Measurements from ENCODE around the gene ZCCHC17. TPM values are rescaled to one million over a fixed set of nuclear protein-coding genes. Genes with fewer than 3 reads are reported as not detected.

ZCCHC17 gene
- total RNA-seq, 1 donor = 30.4 TPM

DNA sequence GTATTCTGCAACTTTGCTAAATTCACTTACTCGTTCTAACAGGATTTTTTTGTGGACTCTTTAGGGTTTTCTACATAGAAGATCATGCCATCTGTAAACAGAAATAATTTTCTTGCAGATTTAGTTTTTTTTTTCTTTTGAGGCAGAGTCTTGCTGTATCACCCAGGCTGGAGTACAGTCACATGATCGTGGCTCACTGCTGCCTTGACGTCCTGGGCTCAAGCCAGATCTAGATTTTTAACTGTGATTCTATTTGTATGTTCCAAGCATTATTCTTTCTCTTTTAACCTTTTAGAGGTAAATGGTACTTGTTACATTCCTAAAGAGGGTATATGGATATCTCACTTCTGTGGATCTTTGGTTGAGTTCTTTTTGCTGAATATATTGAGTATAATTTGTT lies 57.5 kb downstream of the ZCCHC17 start:
- no peak overlapping the region for H3K27ac ChIP-seq (ENCODE audit: low read depth, low read length)
- no peaks in the 10 kb centered on the region for H3K9me3 ChIP-seq (ENCODE audit: low read depth, low read length)
- no peak overlapping the region for H3K4me2 ChIP-seq (ENCODE audit: insufficient read depth, low read length)
- H3K36me3 ChIP-seq (ENCODE audit: insufficient read depth, low read length) = peaks cover 15% of the 10 kb centered on the region
- no peak overlapping the region for H3K4me3 ChIP-seq (ENCODE audit: insufficient read depth, low read length)
- no peaks in the 10 kb centered on the region for H3K27me3 ChIP-seq (ENCODE audit: insufficient read depth, low read length)
- no peak overlapping the region for H2AFZ ChIP-seq (ENCODE audit: low read length)
- H3K79me2 ChIP-seq (ENCODE audit: insufficient read depth, low read length) = no peaks in the 10 kb centered on the region
- H3K4me1 ChIP-seq (ENCODE audit: insufficient read depth, low read length) = no peaks in the 10 kb centered on the region
- H4K20me1 ChIP-seq (ENCODE audit: insufficient read depth, low read length) = no peaks in the 10 kb centered on the region
- no peak for DNase-seq (ENCODE audit: insufficient read length, low spot score, missing footprints)
- TF ChIP-seq, protein P1, sequence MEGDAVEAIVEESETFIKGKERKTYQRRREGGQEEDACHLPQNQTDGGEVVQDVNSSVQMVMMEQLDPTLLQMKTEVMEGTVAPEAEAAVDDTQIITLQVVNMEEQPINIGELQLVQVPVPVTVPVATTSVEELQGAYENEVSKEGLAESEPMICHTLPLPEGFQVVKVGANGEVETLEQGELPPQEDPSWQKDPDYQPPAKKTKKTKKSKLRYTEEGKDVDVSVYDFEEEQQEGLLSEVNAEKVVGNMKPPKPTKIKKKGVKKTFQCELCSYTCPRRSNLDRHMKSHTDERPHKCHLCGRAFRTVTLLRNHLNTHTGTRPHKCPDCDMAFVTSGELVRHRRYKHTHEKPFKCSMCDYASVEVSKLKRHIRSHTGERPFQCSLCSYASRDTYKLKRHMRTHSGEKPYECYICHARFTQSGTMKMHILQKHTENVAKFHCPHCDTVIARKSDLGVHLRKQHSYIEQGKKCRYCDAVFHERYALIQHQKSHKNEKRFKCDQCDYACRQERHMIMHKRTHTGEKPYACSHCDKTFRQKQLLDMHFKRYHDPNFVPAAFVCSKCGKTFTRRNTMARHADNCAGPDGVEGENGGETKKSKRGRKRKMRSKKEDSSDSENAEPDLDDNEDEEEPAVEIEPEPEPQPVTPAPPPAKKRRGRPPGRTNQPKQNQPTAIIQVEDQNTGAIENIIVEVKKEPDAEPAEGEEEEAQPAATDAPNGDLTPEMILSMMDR (IDR thresholded peaks at IDR 0.05; ENCODE audit: extremely low read depth, low read depth, low read length) = no peak

DNA sequence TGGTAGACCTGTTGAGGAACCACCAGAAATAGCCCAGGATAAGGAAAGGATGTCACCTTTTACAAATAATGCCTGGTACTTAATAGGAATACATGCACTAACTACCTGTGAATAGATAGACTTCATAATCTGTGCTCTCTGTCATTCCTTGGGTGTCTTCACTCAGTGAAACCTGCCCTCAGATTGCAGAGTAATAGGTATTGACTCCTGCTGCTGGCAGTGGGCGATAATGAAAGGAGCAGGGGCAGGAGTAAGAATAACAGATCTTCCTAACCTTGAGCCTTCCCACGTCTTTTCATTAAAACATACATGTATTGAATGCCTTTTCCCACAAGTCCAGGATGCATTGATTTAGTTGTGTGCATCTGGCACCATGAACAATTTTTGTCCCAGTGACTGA lies 59.6 kb downstream of the ZCCHC17 start:
- H3K36me3 ChIP-seq (ENCODE audit: insufficient read depth, low read length) = peaks cover 20% of the 10 kb centered on the region

DNA sequence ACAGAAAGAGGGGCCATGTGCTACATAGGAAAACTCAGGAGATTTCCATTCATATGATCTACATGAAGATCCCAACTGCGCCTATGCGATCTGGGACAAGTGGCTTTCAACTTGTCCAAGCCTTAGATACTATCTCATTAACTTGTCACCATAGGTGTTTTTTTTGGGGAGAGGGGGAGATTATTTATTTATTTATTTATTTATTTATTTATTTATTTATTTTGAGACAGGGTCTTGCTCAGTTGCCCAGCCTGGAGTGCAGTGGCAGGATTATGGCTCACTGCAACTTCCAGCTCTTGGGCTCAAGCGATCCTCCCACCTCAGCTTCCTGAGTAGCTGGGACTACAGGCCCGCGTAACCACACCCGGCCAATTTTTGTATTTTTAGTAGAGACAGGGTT lies 64.8 kb downstream of the ZCCHC17 start:
- H3K36me3 ChIP-seq (ENCODE audit: insufficient read depth, low read length) = peaks cover 28% of the 10 kb centered on the region
- H3K4me1 ChIP-seq (ENCODE audit: insufficient read depth, low read length) = no peaks in the 10 kb centered on the region
- H3K9me3 ChIP-seq (ENCODE audit: low read depth, low read length) = no peaks in the 10 kb centered on the region
- peaks cover 3% of the 10 kb centered on the region for H4K20me1 ChIP-seq (ENCODE audit: insufficient read depth, low read length)
- H2AFZ ChIP-seq (ENCODE audit: low read length) = no peak overlapping the region
- H3K4me2 ChIP-seq (ENCODE audit: insufficient read depth, low read length) = no peak overlapping the region
- no peaks in the 10 kb centered on the region for H3K79me2 ChIP-seq (ENCODE audit: insufficient read depth, low read length)
- no peak overlapping the region for H3K4me3 ChIP-seq (ENCODE audit: insufficient read depth, low read length)
- TF ChIP-seq, protein P1 (IDR thresholded peaks at IDR 0.05; ENCODE audit: extremely low read depth, low read depth, low read length) = no peak
- no peaks in the 10 kb centered on the region for H3K27me3 ChIP-seq (ENCODE audit: insufficient read depth, low read length)
- H3K27ac ChIP-seq (ENCODE audit: low read depth, low read length) = no peak overlapping the region
- no peak for DNase-seq (ENCODE audit: insufficient read length, low spot score, missing footprints)

More for the DNA sequence above, 59.6 kb downstream of the ZCCHC17 start:
- Histone ChIP-seq H3K4me3 (ENCODE audit: insufficient read depth, low read length) (no peak overlapping the region), H3K4me1 (ENCODE audit: insufficient read depth, low read length) (no peaks in the 10 kb centered on the region), H3K79me2 (ENCODE audit: insufficient read depth, low read length) (no peaks in the 10 kb centered on the region), H4K20me1 (ENCODE audit: insufficient read depth, low read length) (no peaks in the 10 kb centered on the region), H3K9me3 (ENCODE audit: low read depth, low read length) (no peaks in the 10 kb centered on the region), H3K27me3 (ENCODE audit: insufficient read depth, low read length) (no peaks in the 10 kb centered on the region), H3K27ac (ENCODE audit: low read depth, low read length) (no peak overlapping the region), H2AFZ (ENCODE audit: low read length) (no peak overlapping the region), H3K4me2 (ENCODE audit: insufficient read depth, low read length) (no peak overlapping the region)
- no peak for DNase-seq (ENCODE audit: insufficient read length, low spot score, missing footprints)
- TF ChIP-seq, protein P1 (IDR thresholded peaks at IDR 0.05; ENCODE audit: extremely low read depth, low read depth, low read length) = no peak

DNA sequence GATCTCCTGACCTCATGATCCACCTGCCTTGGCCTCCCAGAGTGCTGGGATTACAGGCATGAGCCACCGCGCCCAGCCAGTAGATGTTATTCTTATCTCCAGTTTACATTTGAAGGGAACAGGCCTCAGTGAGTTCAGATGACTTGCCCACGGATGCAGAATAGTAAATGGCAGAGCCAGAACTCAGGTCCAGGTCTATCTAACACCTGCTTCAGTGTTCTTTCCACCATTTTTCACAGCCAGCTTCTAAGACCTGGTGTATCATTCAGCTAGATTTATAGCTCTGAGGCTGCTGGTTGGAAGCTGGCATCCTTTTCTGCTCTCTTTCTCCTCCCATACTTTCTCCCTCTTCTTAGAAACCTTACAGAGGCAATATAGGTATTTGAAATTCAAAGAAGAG lies 65.2 kb downstream of the ZCCHC17 start:
- TF ChIP-seq, protein P1 (IDR thresholded peaks at IDR 0.05; ENCODE audit: extremely low read depth, low read depth, low read length) = no peak
- DNase-seq (ENCODE audit: insufficient read length, low spot score, missing footprints) = no peak
- peaks cover 30% of the 10 kb centered on the region for H3K36me3 ChIP-seq (ENCODE audit: insufficient read depth, low read length)

More for the DNA sequence above, 65.2 kb downstream of the ZCCHC17 start:
- Histone ChIP-seq H3K79me2 (ENCODE audit: insufficient read depth, low read length) (no peaks in the 10 kb centered on the region), H3K27ac (ENCODE audit: low read depth, low read length) (no peak overlapping the region), H3K4me3 (ENCODE audit: insufficient read depth, low read length) (no peak overlapping the region), H3K9me3 (ENCODE audit: low read depth, low read length) (no peaks in the 10 kb centered on the region), H3K27me3 (ENCODE audit: insufficient read depth, low read length) (no peaks in the 10 kb centered on the region), H2AFZ (ENCODE audit: low read length) (no peak overlapping the region), H3K4me1 (ENCODE audit: insufficient read depth, low read length) (no peaks in the 10 kb centered on the region), H3K4me2 (ENCODE audit: insufficient read depth, low read length) (no peak overlapping the region), H4K20me1 (ENCODE audit: insufficient read depth, low read length) (peaks cover 3% of the 10 kb centered on the region)
